ENCODE measurements around the gene MINDY4. TPM values are rescaled to one million over a fixed set of nuclear protein-coding genes. Genes with fewer than 3 reads are reported as not detected.

MINDY4 gene
- total RNA-seq, 1 donor = 10.5 TPM

- Histone ChIP-seq H4K20me1 (ENCODE audit: insufficient read depth, low read length) (no peaks in the 10 kb centered on the region), H3K9me3 (ENCODE audit: low read depth, low read length) (no peaks in the 10 kb centered on the region), H2AFZ (ENCODE audit: low read length) (no peak overlapping the region), H3K4me1 (ENCODE audit: insufficient read depth, low read length) (peaks cover 5% of the 10 kb centered on the region), H3K27ac (ENCODE audit: low read depth, low read length) (no peak overlapping the region), H3K27me3 (ENCODE audit: insufficient read depth, low read length) (peaks cover 14% of the 10 kb centered on the region), H3K4me3 (ENCODE audit: insufficient read depth, low read length) (no peak overlapping the region), H3K36me3 (ENCODE audit: insufficient read depth, low read length) (no peaks in the 10 kb centered on the region), H3K4me2 (ENCODE audit: insufficient read depth, low read length) (no peak overlapping the region), H3K79me2 (ENCODE audit: insufficient read depth, low read length) (no peaks in the 10 kb centered on the region)
- no peak for DNase-seq (ENCODE audit: insufficient read length, low spot score, missing footprints)
- no peak for TF ChIP-seq CTCF (IDR thresholded peaks at IDR 0.05; ENCODE audit: extremely low read depth, low read depth, low read length)
Measured at GRCh38 chr7:30899066-30899465, 127.8 kb downstream of the MINDY4 start.

- H4K20me1 ChIP-seq (ENCODE audit: insufficient read depth, low read length) = no peaks in the 10 kb centered on the region
- no peak overlapping the region for H2AFZ ChIP-seq (ENCODE audit: low read length)
- H3K27me3 ChIP-seq (ENCODE audit: insufficient read depth, low read length) = peaks cover 9% of the 10 kb centered on the region
- H3K79me2 ChIP-seq (ENCODE audit: insufficient read depth, low read length) = no peaks in the 10 kb centered on the region
- no peak overlapping the region for H3K27ac ChIP-seq (ENCODE audit: low read depth, low read length)
- TF ChIP-seq CTCF (IDR thresholded peaks at IDR 0.05; ENCODE audit: extremely low read depth, low read depth, low read length) = no peak
- H3K4me3 ChIP-seq (ENCODE audit: insufficient read depth, low read length) = no peak overlapping the region
- DNase-seq (ENCODE audit: insufficient read length, low spot score, missing footprints) = no peak
- no peak overlapping the region for H3K4me2 ChIP-seq (ENCODE audit: insufficient read depth, low read length)
- H3K9me3 ChIP-seq (ENCODE audit: low read depth, low read length) = no peaks in the 10 kb centered on the region
- no peaks in the 10 kb centered on the region for H3K36me3 ChIP-seq (ENCODE audit: insufficient read depth, low read length)
- H3K4me1 ChIP-seq (ENCODE audit: insufficient read depth, low read length) = peaks cover 5% of the 10 kb centered on the region
Measured at GRCh38 chr7:30899630-30900029, 128.4 kb downstream of the MINDY4 start.

- Histone ChIP-seq H3K27me3 (ENCODE audit: insufficient read depth, low read length) (peaks cover 9% of the 10 kb centered on the region), H3K4me1 (ENCODE audit: insufficient read depth, low read length) (peaks cover 5% of the 10 kb centered on the region), H3K9me3 (ENCODE audit: low read depth, low read length) (no peaks in the 10 kb centered on the region), H3K4me3 (ENCODE audit: insufficient read depth, low read length) (no peak overlapping the region), H3K79me2 (ENCODE audit: insufficient read depth, low read length) (no peaks in the 10 kb centered on the region), H3K36me3 (ENCODE audit: insufficient read depth, low read length) (no peaks in the 10 kb centered on the region), H4K20me1 (ENCODE audit: insufficient read depth, low read length) (no peaks in the 10 kb centered on the region), H3K27ac (ENCODE audit: low read depth, low read length) (no peak overlapping the region), H2AFZ (ENCODE audit: low read length) (no peak overlapping the region), H3K4me2 (ENCODE audit: insufficient read depth, low read length) (no peak overlapping the region)
- TF ChIP-seq CTCF (IDR thresholded peaks at IDR 0.05; ENCODE audit: extremely low read depth, low read depth, low read length) = no peak
- DNase-seq (ENCODE audit: insufficient read length, low spot score, missing footprints) = no peak
Measured at GRCh38 chr7:30900053-30900452, 128.8 kb downstream of the MINDY4 start.

GRCh38 chr7:30900803-30901362, 129.7 kb downstream of the MINDY4 start:
- peaks cover 9% of the 10 kb centered on the region for H3K27me3 ChIP-seq (ENCODE audit: insufficient read depth, low read length)
- H2AFZ ChIP-seq (ENCODE audit: low read length) = no peak overlapping the region
- no peaks in the 10 kb centered on the region for H4K20me1 ChIP-seq (ENCODE audit: insufficient read depth, low read length)
- no peak for TF ChIP-seq CTCF (IDR thresholded peaks at IDR 0.05; ENCODE audit: extremely low read depth, low read depth, low read length)
- no peak overlapping the region for H3K4me3 ChIP-seq (ENCODE audit: insufficient read depth, low read length)
- no peaks in the 10 kb centered on the region for H3K79me2 ChIP-seq (ENCODE audit: insufficient read depth, low read length)
- no peak for DNase-seq (ENCODE audit: insufficient read length, low spot score, missing footprints)
- no peaks in the 10 kb centered on the region for H3K36me3 ChIP-seq (ENCODE audit: insufficient read depth, low read length)
- no peak overlapping the region for H3K4me2 ChIP-seq (ENCODE audit: insufficient read depth, low read length)
- H3K27ac ChIP-seq (ENCODE audit: low read depth, low read length) = no peak overlapping the region
- H3K9me3 ChIP-seq (ENCODE audit: low read depth, low read length) = no peaks in the 10 kb centered on the region
- H3K4me1 ChIP-seq (ENCODE audit: insufficient read depth, low read length) = peaks cover 6% of the 10 kb centered on the region
